Liver (tissue), 9 donors: ENCODE measurements around the gene MYRF. TPM values are rescaled to one million over a fixed set of nuclear protein-coding genes. Genes with fewer than 3 reads are reported as not detected.
A peak's percentile ranks its signal among the peaks of the same experiment; 100 is the strongest.

Experiments
- DNase-seq: peaks from one replicate; pipeline ENCODE4 v3.0.0-alpha.2; 2017; ENCODE audit warnings: low spot score
- H3K27ac ChIP-seq, 2 donors: one replicate each; pipeline ENCODE4 v1.7.0; 2013; ENCODE audit warnings: inconsistent platforms in 2 of 2, low read length in 2 of 2, control low read depth in 1 of 2, low read depth in 1 of 2, mild to moderate bottlenecking in 1 of 2
- H3K27me3 ChIP-seq, 4 donors: one replicate each; pipeline versions ENCODE4 v1.6.1 to v1.7.0; 2013; ENCODE audit warnings: low read length in 3 of 4, inconsistent platforms in 1 of 4, mild to moderate bottlenecking in 1 of 4, moderate library complexity in 1 of 4; ENCODE audit not compliant: control insufficient read depth in 4 of 4, insufficient read depth in 4 of 4
- H3K36me3 ChIP-seq, 4 donors: one replicate each; pipeline versions ENCODE4 v1.6.1 to v1.7.0; 2013; ENCODE audit warnings: low read length in 3 of 4, mild to moderate bottlenecking in 3 of 4, low read depth in 1 of 4, moderate library complexity in 1 of 4; ENCODE audit not compliant: control insufficient read depth in 4 of 4, insufficient read depth in 3 of 4
- H3K4me1 ChIP-seq, 4 donors: one replicate each; pipeline versions ENCODE4 v1.6.1 to v1.7.0; 2013; ENCODE audit warnings: low read length in 3 of 4, mild to moderate bottlenecking in 3 of 4, moderate library complexity in 1 of 4; ENCODE audit not compliant: control insufficient read depth in 4 of 4, insufficient read depth in 4 of 4
- H3K4me3 ChIP-seq, 3 donors: one replicate each; pipeline versions ENCODE4 v1.6.1 to v1.7.0; 2013; ENCODE audit warnings: low read length in 3 of 3, control low read depth in 1 of 3, low read depth in 1 of 3, mild to moderate bottlenecking in 1 of 3
- H3K9ac ChIP-seq, 2 donors: one replicate each; pipeline ENCODE4 v1.7.0; 2013; ENCODE audit warnings: low read length in 2 of 2, mild to moderate bottlenecking in 2 of 2, moderate library complexity in 2 of 2, control low read depth in 1 of 2, low read depth in 1 of 2
- H3K9me3 ChIP-seq, 4 donors: one replicate each; pipeline versions ENCODE4 v1.6.1 to v1.7.0; 2013; ENCODE audit warnings: low read length in 3 of 4; ENCODE audit not compliant: control insufficient read depth in 4 of 4
- EGR1 ChIP-seq, 2 donors: IDR thresholded peaks; 2 replicates each; pipeline ENCODE4 v1.6.1; 2016 to 2018; ENCODE audit warnings: antibody characterized with exemption in 2 of 2, low read depth in 2 of 2
- FOXA2 ChIP-seq: IDR thresholded peaks from 2 replicates; pipeline ENCODE4 v1.6.1; 2016; ENCODE audit warnings: antibody characterized with exemption
- GABPA ChIP-seq, 2 donors: IDR thresholded peaks in 1 of 2; conservative IDR thresholded peaks in 1 of 2; 2 replicates each; pipeline ENCODE4 v1.6.1; 2016; ENCODE audit warnings: antibody characterized with exemption in 2 of 2, mild to moderate bottlenecking in 1 of 2, moderate library complexity in 1 of 2
- HNF4A ChIP-seq, 2 donors: conservative IDR thresholded peaks; 2 replicates each; pipeline ENCODE4 v1.6.1; 2016; ENCODE audit warnings: antibody characterized with exemption in 2 of 2, mild to moderate bottlenecking in 2 of 2
- HNF4G ChIP-seq: IDR thresholded peaks from 2 replicates; pipeline ENCODE4 v1.6.1; 2016; ENCODE audit warnings: antibody characterized with exemption
- JUND ChIP-seq, 2 donors: IDR thresholded peaks; 2 replicates each; pipeline ENCODE4 v1.6.1; 2016; ENCODE audit warnings: antibody characterized with exemption in 2 of 2
- NR2F2 ChIP-seq: IDR thresholded peaks from 2 replicates; pipeline ENCODE4 v1.6.1; 2016; ENCODE audit warnings: antibody characterized with exemption
- RAD21 ChIP-seq, 2 donors: IDR thresholded peaks; 2 replicates each; pipeline ENCODE4 v1.6.1; 2016; ENCODE audit warnings: antibody characterized with exemption in 2 of 2, mild to moderate bottlenecking in 2 of 2
- SP1 ChIP-seq: IDR thresholded peaks from 2 replicates; pipeline ENCODE4 v1.6.1; 2018; ENCODE audit warnings: antibody characterized with exemption, mild to moderate bottlenecking
- TAF1 ChIP-seq: conservative IDR thresholded peaks from 2 replicates; pipeline ENCODE4 v1.6.1; 2016; ENCODE audit warnings: antibody characterized with exemption, mild to moderate bottlenecking
- WGBS: extraction: QIAGEN DNeasy Blood & Tissue Kit; methylation state at CpG from one replicate; pipeline ENCODE4 v1.1.7; 2013; 5-methylcytosine and 5-hydroxymethylcytosine counted together
- polyA plus RNA-seq, 2 donors: library from polyadenylated mRNA; stranded (reverse) in 1 of 2; unstranded in 1 of 2; fragments of 200-250 nt in 1 of 2; fragments of >200 nt in 1 of 2; fragmentation: Nextera tagmentation in 1 of 2; extraction: Ambion mirVana in 1 of 2; gene quantifications; one replicate each; pipeline versions ENCODE4 v1.2.1 to v1.2.3, GENCODE V29; 2013 to 2015
- total RNA-seq, 2 donors: library from RNA; depleted of rRNA; stranded (reverse); fragments of >200 nt; gene quantifications; one replicate each; pipeline ENCODE4 v1.2.3, GENCODE V29; 2014
- TF ChIP-seq, protein P1 (sequence below): IDR thresholded peaks from 2 replicates; pipeline ENCODE4 v1.6.1; 2016; ENCODE audit warnings: antibody characterized with exemption
- TF ChIP-seq, protein P2 (sequence below): IDR thresholded peaks from 2 replicates; pipeline ENCODE4 v1.6.1; 2016; ENCODE audit warnings: antibody characterized with exemption
- TF ChIP-seq, protein P3 (sequence below): fragments of 150-350 bp; IDR thresholded peaks from 2 replicates; pipeline ENCODE4 v1.5.1; 2017; ENCODE audit warnings: improper control_type of control experiment, low read depth, low read length; ENCODE audit not compliant: missing input control
- TF ChIP-seq, protein P4 (sequence below): IDR thresholded peaks from 2 replicates; pipeline ENCODE4 v1.6.1; 2016; ENCODE audit warnings: antibody characterized with exemption, mild to moderate bottlenecking
- donor health status: healthy.
- donor health status: healthy.
- donor health status: healthy.
- donor health status: healthy.
- donor health status: healthy.

The MYRF gene
- total and polyA plus RNA-seq, 4 donors: 3.5 to 6.5 (median 4.4) TPM

DNA sequence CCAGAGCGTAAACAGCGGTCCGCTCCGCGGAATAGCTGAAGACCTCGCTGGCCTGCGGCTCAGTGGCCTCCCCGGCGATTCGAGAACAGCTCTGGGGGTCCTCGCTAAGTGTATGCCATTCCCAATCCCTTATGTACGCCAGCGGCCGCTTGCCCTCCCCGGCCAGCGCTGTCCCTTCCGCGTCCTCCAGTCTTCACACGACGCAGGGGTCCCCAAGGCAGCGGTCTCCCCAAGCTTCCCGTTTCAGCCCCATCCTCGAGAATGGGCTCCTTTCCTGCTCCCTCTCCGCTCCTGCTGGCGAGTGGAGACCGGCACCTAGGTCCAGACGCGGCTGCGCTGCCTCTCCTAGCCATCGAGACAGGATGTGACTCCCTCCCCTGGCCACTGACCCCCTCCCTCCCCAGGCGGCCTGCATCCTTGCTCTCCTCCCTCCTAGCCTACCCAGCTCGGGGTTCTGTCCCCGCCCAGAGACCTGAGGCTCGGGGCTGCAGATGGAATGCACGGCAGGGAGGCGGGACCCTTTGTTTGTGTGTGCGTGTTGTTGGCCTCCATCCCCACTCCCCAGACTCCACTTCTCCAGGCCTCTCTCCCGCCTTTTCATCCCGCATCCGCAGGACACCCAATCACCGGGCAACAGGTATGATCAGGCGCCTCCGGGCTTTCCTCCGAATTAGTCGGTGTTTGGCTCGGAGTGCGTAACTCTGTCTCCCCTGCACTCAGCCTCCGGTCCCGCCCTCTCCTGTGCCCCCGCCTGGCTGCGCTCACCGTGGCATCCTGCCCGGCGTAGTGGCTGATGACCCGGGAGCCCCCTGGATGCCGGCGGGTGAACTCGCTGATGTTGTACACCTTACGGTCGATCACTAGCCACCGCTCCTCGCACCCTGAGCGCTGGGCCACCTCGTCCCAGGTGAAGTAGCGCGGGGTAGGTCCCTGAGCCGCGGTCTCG is 63.6 kb downstream of the MYRF start:
- H3K36me3 ChIP-seq: peaks cover 0 to 8% (median 4%) of the 10 kb centered on the region in 4 donors
- peak overlapping the region; percentile 93 to 95 for H3K27ac ChIP-seq
- WGBS: under 1% methylated on average over 69 of the region's 69 CpGs
- TF ChIP-seq, protein P1, sequence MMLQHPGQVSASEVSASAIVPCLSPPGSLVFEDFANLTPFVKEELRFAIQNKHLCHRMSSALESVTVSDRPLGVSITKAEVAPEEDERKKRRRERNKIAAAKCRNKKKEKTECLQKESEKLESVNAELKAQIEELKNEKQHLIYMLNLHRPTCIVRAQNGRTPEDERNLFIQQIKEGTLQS: no peak
- TF ChIP-seq, protein P2, sequence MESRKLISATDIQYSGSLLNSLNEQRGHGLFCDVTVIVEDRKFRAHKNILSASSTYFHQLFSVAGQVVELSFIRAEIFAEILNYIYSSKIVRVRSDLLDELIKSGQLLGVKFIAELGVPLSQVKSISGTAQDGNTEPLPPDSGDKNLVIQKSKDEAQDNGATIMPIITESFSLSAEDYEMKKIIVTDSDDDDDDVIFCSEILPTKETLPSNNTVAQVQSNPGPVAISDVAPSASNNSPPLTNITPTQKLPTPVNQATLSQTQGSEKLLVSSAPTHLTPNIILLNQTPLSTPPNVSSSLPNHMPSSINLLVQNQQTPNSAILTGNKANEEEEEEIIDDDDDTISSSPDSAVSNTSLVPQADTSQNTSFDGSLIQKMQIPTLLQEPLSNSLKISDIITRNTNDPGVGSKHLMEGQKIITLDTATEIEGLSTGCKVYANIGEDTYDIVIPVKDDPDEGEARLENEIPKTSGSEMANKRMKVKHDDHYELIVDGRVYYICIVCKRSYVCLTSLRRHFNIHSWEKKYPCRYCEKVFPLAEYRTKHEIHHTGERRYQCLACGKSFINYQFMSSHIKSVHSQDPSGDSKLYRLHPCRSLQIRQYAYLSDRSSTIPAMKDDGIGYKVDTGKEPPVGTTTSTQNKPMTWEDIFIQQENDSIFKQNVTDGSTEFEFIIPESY: no peak
- TF ChIP-seq, protein P3, sequence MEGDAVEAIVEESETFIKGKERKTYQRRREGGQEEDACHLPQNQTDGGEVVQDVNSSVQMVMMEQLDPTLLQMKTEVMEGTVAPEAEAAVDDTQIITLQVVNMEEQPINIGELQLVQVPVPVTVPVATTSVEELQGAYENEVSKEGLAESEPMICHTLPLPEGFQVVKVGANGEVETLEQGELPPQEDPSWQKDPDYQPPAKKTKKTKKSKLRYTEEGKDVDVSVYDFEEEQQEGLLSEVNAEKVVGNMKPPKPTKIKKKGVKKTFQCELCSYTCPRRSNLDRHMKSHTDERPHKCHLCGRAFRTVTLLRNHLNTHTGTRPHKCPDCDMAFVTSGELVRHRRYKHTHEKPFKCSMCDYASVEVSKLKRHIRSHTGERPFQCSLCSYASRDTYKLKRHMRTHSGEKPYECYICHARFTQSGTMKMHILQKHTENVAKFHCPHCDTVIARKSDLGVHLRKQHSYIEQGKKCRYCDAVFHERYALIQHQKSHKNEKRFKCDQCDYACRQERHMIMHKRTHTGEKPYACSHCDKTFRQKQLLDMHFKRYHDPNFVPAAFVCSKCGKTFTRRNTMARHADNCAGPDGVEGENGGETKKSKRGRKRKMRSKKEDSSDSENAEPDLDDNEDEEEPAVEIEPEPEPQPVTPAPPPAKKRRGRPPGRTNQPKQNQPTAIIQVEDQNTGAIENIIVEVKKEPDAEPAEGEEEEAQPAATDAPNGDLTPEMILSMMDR: peak; percentile 18
- TF ChIP-seq GABPA (IDR thresholded peaks at IDR 0.05 in 1 of 2, conservative IDR thresholded peaks at IDR 0.05 in 1 of 2) (no peak), EGR1 (IDR thresholded peaks at IDR 0.05; ENCODE audit: low read depth in 2 of 2) (no peak), TAF1 (peak; percentile 6), JUND (IDR thresholded peaks at IDR 0.05) (no peak), NR2F2 (peak; percentile 21), FOXA2 (no peak)
- peak overlapping the region; percentile 48 to 67 (median 48) for H3K4me3 ChIP-seq
- peak; percentile 65 for DNase-seq
- peaks cover 5 to 28% (median 14%) of the 10 kb centered on the region in 4 donors for H3K4me1 ChIP-seq
- H3K9ac ChIP-seq: peak overlapping the region; percentile 34 to 67
- no peaks in the 10 kb centered on the region for H3K9me3 ChIP-seq
- no peaks in the 10 kb centered on the region for H3K27me3 ChIP-seq

DNA sequence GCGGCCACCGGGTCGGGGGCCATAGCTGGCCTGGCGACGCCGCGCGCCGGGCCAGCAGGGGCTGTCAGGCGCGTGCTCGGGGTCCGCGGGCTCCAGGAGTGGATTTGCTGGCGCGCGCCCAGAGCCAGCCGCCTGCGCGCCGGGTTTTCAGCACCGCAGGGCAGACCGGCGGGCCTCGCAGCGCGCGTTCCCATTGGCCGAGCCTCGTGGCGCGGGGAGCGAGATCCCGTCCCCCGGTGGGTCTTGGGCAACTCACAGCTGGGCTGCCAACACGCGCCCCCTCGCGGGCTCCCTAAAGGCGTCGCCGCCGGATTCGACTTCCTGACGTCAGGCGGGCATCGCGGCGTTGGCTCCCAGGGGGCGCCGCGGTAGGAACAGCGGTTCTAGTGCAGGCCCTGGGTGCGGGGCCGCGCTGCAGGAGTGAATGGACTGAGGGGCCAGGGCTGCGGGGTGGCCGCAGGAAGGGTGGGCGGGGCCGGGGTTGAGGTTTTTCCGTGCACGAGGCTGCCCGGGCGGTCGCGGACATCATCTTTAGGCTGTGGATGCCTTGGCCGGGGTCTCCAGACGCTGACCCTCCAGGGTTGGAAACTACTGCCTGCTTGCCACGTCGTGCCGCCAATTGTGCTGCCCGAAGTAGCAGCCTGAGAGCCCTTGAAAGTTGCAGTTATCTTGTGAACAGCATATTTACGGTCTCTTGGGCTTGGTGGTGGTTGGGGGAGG is 64.5 kb downstream of the MYRF start, which contains the start of gene FADS1:
FADS1 (minus strand) TSS at position 268 of the 720 bp plus-strand sequence; CDS start at position 194, 74 bp downstream.
- peak within 1 kb of the TSS; percentile 48 to 67 (median 48) for H3K4me3 ChIP-seq
- H3K9me3 ChIP-seq: no peaks in the 10 kb centered on the region
- TF ChIP-seq HNF4G (no peak), HNF4A (conservative IDR thresholded peaks at IDR 0.05) (no peak), SP1 (peak; percentile 40), RAD21 (IDR thresholded peaks at IDR 0.05) (peak in 1 of 2 donors; percentile 60)
- TF ChIP-seq, protein P2: peak; percentile 86
- TF ChIP-seq, protein P4, sequence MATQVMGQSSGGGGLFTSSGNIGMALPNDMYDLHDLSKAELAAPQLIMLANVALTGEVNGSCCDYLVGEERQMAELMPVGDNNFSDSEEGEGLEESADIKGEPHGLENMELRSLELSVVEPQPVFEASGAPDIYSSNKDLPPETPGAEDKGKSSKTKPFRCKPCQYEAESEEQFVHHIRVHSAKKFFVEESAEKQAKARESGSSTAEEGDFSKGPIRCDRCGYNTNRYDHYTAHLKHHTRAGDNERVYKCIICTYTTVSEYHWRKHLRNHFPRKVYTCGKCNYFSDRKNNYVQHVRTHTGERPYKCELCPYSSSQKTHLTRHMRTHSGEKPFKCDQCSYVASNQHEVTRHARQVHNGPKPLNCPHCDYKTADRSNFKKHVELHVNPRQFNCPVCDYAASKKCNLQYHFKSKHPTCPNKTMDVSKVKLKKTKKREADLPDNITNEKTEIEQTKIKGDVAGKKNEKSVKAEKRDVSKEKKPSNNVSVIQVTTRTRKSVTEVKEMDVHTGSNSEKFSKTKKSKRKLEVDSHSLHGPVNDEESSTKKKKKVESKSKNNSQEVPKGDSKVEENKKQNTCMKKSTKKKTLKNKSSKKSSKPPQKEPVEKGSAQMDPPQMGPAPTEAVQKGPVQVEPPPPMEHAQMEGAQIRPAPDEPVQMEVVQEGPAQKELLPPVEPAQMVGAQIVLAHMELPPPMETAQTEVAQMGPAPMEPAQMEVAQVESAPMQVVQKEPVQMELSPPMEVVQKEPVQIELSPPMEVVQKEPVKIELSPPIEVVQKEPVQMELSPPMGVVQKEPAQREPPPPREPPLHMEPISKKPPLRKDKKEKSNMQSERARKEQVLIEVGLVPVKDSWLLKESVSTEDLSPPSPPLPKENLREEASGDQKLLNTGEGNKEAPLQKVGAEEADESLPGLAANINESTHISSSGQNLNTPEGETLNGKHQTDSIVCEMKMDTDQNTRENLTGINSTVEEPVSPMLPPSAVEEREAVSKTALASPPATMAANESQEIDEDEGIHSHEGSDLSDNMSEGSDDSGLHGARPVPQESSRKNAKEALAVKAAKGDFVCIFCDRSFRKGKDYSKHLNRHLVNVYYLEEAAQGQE: peak; percentile 23
- TF ChIP-seq, protein P3: peak; percentile 47
- 2% methylated on average over 73 of the region's 73 CpGs for WGBS
- peak within 1 kb of the TSS; percentile 34 to 67 for H3K9ac ChIP-seq
- peak; percentile 88 for DNase-seq
- H3K36me3 ChIP-seq: peaks cover 0 to 7% (median 2%) of the 10 kb centered on the region in 4 donors
- H3K27me3 ChIP-seq: no peaks in the 10 kb centered on the region
- H3K4me1 ChIP-seq: peaks cover 5 to 28% (median 14%) of the 10 kb centered on the region in 4 donors
- H3K27ac ChIP-seq: peak within 1 kb of the TSS; percentile 93 to 95
